Astrocyte (in vitro differentiated cells and primary cell): ENCODE measurements around the gene FEM1C.

Source experiments
- EZH2 ChIP-seq: IDR thresholded peaks from 2 replicates; pipeline ENCODE4 v1.6.1; 2012; ENCODE audit warnings: mild to moderate bottlenecking, low read length, inconsistent platforms; ENCODE audit not compliant: insufficient read depth
- TF ChIP-seq, protein P1 (sequence below): IDR thresholded peaks from 2 replicates; pipeline ENCODE4 v1.5.1; 2011; ENCODE audit warnings: low read depth, mild to moderate bottlenecking, inconsistent platforms, low read length, moderate library complexity; ENCODE audit not compliant: insufficient read depth

GRCh38 chr5:115542651-115543364 lies 1.8 kb downstream of the FEM1C start:
- TF ChIP-seq, protein P1, sequence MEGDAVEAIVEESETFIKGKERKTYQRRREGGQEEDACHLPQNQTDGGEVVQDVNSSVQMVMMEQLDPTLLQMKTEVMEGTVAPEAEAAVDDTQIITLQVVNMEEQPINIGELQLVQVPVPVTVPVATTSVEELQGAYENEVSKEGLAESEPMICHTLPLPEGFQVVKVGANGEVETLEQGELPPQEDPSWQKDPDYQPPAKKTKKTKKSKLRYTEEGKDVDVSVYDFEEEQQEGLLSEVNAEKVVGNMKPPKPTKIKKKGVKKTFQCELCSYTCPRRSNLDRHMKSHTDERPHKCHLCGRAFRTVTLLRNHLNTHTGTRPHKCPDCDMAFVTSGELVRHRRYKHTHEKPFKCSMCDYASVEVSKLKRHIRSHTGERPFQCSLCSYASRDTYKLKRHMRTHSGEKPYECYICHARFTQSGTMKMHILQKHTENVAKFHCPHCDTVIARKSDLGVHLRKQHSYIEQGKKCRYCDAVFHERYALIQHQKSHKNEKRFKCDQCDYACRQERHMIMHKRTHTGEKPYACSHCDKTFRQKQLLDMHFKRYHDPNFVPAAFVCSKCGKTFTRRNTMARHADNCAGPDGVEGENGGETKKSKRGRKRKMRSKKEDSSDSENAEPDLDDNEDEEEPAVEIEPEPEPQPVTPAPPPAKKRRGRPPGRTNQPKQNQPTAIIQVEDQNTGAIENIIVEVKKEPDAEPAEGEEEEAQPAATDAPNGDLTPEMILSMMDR, result no peak
- TF ChIP-seq EZH2, result no peak
